NCI-H345 (cell line): Measurements from ENCODE around the gene CARS1.
A peak's percentile ranks its signal among the peaks of the same experiment; 100 is the strongest.

Experiments
- DNase-seq: peaks from one replicate; lab custom pipeline; 2025; lab: John Stamatoyannopoulos, UW

The CARS1 gene

DNA sequence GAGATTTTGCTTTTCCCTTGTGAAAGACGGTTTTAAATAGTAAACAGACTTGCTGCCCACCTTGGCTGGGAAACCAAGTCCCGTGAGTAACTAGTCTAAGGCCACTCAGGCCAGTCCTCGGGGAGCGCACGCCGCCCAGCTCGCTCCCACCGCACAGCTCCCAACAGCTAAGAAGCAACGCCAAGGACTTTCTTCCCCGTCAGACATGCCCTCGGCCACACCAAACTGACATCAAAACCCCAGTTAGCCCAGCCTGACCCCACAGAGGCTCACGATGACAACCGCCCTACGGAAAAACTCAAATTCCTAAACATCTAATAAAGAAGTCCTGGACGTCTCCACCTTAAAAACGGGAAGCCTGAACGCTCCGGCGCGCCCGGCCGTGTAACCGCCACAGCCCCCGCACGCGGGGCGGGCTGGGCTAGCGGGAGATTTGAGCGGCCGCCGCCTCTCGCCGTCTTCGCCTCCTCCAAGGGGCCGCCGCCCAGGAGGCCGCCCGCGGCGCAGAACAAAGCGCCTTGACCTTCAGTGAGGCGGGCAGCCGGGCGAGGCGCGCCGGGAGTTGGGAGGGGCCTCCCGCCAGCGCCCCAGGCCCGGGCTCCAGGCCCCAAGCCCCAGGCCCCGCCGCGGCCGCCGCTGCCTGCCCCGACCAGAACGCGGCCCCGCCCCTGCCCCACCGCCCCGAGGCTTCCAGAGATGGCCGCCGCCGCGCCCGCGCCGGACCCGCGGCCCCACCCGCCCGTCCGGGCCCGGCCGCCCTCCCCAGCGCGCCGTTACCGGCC is 65.6 kb downstream of the CARS1 start:
- no peak for DNase-seq

DNA sequence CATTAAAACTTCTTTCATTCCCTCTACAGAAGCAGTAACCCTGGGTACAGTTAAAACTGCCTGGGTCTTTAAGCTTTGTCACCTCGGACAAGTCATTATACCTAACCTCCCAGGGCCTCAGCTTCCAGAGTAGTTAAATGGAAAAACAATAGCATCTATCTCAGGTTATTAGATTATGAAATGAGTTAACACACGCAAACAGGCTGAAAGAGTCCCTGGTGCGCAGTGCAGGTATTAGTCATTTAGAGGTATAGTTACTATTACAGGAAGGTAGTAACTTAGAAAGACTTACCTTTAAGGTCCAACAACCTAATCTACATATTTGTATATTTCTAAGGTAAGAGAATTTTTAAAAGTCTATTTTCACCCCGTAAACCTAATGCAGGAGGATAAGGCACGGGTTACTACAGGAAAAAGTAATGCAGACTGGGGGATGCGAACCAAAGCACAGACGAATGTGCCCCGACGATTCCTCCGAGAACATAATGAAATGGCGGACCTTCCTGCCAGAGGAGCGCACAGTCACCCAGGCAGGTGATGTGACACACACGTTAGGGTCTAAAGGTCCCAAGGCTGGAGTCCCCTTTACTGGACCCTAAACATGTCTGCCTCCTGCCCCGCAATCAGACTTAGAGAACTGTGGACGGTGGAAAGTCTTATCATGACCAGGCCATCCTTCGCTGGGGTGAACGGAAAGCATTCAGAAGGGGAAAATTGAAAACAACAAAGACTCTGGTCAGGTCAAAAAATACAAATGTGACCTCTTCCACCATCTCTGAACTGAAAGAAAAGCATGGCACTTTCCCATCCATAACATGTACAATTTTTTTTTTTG is 66.4 kb downstream of the CARS1 start:
- no peak for DNase-seq

DNA sequence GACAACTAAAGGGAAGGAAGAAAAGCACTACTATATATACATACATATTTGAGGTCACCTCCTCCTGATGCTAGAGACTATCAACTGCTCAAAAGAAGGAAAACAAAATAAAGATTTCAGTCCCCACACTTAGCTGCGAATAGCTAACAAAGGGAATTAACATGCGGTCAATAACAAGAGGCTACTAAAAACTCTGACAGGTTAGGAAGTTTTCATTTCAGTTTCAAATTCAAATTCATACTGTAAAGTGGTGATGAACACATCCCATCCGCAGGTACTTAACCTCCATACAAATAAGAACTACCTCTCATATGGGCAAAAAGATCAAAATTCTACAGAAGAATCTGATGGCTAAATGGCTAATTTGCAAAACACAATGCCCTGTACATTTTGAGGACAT is 67.7 kb downstream of the CARS1 start:
- no peak for DNase-seq

DNA sequence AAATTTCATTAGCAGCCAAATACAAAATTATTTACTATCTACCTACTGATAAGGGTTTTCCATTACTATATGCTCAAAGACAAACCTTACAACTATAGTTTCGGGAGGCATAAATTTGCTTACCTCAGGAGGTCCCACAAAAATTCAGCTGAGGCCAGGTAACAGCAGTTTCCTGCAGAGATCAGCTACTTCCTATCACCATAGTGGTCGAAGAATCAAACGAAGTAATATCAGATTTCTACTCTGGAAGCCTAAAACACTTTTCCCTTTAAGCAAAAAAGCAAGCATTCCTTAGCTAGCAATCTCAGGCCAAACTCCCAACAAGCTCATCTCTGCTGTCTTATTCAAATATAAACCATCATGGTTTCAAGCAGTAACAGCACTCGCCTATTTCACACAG is 68.2 kb downstream of the CARS1 start:
- DNase-seq, result no peak

DNA sequence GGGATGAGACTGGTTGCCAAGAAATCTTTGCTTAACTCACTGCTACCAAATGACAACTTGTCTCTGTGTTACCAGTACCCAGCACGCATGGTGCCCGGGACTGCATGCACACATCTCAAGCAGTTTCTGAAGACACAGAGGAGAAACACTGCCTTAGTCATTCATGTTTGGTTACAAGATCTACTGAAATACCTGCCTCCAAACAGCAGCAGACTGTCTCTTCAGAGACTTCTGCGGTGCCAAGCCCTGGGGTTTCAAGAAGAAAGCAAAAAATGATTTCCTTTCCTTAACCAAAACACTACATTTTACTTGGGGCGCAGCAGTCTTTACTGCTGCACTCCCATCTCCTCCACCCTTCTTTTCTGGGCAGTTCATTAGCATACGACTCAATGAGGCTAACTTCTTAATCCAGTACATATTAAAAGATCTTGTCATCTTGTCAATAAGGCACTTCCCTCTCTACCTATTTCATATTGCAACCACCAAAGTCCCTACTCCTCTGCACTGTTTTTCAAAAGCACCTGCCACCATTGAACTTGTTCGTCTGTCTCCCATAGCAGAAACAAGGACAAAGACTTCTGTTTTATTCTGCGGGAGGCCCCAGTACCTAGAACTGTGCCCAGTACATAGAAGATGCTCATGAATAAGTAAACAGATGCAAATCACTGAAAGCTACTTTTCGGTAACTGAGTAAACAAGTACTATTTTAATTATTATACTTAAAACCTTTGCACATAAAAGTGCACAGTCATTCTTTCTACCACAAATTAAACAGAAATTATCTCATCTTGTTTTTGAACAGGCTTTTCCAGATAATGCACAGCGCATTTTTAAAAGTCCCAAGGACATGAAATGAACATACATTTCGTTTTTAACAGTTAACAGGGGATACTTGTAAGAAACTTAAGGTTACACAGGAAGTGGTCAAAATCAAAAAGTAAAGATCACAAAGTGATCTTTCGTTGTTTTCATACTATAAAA is 69.1 kb downstream of the CARS1 start:
- no peak for DNase-seq

DNA sequence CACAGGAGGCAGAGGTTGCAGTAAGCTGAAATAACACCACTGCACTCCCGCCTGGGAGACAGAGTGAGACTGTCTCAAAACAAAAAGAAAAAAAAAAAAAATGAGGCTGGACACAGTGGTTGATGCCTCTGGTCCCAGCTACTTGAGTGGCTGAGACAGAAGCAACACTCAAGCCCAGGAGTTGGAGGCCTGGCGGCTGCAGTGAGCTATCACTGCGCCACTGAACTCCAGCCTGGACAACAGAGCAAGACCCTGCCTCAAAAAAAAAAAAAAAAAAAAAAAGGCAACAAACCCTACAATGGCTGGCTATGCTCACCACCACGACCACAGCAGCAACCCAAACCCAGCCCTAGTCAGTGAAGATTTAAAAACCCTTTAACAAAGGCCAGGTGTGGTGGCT is 73.3 kb downstream of the CARS1 start:
- DNase-seq, result no peak

DNA sequence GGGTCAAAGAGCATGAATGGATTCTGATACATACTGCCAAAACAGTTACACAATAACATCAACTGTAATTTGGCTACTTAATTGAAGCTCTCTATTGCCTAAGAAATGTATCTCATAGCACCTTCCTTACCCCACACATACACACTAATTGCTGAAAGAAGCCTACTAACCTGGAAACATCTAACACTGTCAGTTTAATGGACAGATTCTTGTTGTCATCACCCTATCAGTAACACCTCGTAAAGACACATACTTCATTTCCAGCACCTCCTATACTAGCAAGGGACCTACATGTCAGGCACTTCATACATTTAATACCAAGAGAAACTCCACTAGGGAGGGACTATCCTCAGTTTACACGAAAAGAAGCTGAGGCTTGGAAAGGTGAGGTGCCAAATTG is 75.0 kb downstream of the CARS1 start:
- DNase-seq, result no peak

DNA sequence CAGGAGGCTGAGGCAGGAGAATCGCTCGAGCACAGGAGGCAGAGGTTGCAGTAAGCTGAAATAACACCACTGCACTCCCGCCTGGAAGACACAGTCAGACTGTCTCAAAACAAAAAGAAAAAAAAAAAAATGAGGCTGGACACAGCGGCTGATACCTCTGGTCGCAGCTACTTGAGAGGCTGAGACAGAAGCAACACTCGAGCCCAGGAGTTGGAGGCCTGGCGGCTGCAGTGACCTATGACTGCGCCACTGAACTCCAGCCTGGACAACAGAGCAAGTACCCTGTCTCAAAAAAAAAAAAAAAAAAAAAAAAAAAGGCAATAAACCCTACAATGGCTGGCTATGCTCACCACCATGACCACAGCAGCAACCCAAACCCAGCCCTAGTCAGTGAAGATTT is 76.1 kb downstream of the CARS1 start:
- no peak for DNase-seq

DNA sequence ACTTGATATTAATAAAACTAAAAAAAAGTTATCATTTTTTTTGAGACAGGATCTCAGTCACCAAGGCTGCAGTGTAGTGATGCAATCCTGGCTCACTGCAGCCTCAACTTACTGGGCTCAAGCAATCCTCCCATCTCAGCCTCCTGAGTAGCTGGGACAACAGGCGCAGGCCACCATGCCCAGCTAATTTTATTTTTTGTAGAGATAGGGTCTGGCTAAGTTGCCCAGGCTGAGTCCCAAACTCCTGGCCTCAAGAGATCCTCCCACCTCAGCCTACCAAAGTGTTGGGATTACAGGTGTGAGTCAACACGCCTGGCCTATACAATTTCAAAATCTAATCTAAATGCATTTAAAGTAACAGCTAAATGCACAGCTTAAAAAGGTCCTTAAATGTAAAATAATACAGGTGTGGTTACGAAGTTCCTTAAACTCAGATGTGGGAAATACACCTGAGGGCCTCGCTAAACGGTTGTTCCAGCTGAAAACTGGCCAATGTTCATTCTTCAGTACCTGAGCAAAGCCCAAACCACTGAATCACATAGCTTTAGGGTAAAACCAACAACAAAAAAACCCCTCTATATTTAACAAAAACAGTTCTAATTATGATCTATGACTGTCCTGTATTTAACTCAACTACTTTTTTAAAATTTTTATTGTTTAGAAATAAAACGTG is 76.9 kb downstream of the CARS1 start:
- DNase-seq, result no peak

DNA sequence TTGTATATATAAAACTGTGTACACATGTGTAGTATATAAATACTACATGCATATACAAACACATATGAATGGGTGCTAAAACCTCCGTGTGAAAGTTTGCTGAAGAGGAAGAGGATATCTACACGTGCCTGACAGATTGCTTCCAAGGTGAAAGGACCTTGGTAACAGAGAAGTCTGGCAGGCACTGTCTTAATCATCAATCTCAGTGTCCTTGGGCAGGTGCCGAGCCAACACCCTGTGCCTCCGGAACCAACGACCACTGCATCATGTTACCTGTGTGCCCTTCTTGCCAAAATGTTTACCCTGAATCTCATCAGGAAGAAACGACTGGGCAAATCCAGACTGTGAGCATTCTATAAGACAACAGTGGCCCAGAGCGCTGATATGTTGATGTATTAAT is 80.1 kb downstream of the CARS1 start:
- no peak for DNase-seq

DNA sequence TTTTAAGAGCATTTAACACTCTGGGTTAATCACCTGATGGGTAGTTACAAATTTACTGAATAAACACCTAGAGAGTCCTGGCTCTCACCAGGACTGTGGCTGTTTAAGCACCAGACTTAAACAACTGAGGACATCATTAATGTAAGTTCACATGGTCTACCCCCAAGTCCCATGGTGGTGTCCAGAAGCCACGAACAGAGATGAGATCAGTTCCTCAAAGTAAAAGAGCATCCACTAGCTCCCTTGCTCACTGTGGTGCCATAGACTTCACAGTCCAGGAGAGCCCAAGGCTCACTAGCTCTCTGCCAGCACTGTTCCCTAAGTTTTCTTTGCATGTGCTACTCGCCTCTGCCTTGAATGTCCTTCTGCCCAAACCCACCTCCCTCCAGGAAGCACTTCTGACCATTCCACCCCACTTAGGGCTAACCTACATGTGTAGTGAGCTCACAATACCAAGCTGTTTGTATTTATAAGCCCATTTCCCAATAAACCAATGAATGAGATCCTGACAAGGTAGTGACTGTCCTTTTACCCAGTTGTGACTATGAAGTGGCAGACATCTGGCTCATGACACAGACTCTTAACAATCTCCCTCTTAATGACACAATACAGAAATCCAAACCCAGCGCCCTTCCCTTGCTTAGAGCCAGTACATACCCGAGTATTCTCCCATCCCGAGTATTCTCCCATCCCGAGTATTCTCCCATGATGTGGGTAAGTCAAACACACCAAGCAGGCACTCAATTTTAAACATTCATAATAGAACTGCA is 80.7 kb downstream of the CARS1 start:
- DNase-seq, result no peak

DNA sequence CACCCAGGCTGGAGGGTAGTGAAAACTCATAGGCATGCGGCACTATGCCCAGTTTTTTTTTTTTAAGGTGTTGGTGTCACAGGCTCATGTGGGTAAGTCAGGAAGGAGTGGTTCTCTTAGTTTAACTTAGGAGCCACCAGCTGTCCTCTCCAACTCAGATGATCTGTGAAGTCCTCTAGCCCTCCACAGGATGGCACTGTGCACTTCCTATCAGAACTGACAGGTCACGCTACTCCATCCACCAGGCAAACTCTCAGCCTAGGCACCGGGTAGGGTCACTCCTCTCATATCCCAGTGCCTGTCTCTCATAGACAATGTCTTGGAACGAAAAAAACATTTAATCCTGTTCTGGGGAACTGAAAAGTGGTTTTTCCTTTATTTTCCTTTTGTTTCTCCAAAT is 81.6 kb downstream of the CARS1 start:
- DNase-seq, result peak; percentile 36

DNA sequence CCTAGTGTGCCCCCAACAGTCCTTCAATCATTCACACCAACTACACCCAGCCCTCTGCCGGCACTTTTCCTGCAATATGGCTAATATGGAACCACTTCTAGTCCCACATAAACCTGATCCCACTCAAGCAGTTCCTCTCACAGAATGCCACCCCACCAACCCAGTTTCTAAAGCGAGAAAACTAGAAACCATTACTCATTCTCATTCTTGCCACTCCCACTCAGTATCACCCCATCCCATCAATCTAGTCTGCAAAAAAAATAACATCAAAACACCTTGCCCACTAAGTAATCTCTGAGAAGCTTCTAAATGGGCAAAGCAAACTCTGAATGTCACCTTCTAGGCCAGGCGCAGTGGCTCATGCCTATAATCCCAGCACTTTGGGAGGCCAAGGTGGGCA is 83.0 kb downstream of the CARS1 start:
- DNase-seq, result no peak

DNA sequence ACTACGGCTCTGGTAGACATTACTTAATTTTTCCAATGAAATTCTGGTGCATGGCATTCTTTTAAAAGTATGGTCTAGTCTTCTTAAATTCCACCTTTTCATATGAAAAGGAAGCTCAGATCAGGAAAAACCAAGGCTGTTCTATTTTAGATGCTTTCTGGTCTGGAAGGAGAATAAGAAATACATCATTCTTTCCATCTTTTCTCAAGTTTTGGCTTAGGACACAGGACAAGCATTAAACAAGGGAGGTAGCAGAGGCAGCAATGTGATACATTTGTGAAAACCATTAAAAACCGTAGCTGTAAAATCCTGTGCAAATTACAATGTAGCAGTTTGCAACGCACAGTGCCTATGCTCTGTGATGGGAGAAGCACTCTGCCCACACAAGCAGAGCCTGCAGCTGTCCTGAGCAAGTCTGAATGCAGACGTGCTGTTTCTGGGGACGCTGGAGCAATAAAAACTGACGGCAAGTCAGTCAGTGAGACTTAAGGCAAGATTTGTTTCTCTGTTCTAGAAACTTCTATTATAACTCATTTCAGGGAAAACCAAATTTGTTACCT is 88.8 kb downstream of the CARS1 start:
- no peak for DNase-seq

DNA sequence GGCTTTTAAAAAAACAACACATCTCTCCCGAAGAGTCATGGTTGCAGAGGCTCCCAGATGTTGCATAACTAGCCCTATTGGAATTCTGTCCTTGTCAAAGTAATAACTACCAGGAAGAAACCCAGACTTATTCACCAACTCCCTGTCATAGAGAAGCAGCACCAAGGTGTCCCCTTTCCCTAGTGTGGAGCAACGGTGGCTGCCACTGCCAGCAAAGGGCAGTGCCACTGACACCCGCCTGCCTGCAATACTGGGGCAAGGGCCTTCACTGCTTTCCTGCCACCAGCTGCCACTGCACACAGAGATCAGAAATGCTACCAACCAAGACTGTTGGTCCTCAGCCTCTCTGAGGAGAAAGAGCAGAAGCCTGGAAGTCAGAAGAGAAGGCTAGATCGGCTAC is 92.4 kb downstream of the CARS1 start:
- DNase-seq, result no peak

DNA sequence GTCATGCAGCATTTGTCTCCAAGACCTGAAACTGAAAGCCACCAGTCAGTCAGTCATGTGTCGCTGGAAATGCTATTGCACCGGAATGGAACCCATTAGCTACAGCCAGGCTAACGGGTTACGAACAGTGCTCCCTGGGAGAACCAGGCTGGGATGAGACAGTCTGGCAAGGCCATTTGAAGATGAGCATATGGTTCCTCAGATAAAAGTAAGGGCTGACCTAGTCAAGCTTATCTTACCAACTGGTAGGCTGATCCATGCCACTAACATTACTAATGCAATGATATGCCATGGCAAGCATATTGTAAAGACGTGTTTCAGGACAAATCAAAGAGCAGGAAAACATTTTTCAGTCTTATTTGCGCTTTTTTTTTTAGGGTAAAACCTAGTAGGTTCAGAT is 93.5 kb downstream of the CARS1 start:
- no peak for DNase-seq

DNA sequence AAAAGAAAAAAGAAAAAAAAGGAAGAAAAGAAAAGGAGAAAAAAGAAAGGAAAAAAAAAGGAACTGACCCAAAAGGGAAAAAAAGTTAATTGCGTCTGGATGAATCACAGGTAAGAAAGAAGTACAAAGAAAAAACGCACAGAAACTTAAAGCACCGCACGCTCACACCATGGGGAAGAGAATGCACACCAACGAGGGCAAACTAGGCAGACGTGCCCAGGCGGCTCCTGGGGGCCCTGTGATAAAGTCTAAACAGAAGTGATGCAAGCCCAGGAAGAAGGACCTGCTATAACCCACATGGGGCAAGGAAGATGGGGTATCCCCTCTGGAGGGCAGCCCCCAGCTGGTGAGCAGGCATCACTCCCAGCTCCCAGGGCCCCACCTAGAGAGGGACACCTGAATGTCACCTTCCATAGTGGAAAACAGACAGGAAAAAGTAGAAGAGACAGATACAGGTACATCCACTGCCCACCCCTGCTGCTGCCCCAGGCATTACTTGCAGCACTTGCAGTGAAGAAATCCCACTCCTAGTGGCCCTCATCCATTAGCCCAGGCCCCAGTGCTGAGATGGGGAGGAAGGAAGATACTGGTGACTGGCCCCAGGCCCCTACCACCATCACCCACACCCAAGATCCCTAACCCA is 94.0 kb downstream of the CARS1 start:
- DNase-seq, result no peak

DNA sequence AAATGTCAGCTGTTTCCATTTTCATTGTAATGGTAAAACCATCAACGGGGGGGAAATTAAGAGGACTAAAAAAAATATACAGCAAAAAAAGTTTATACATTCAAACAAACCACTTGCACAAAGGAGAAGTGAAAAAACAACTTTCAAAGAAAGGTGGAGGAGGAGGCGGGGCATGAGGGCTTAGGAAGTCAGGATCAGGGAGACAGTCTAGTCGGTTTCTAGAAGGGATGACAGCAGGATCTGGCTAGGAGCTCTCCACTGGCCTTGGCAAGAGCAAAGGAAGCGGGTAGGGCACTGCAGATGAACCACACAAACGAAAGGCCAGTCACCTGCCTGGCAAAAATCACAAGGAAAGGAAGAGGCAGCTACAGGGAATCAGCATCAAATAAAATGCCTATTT is 96.1 kb downstream of the CARS1 start:
- DNase-seq, result no peak

DNA sequence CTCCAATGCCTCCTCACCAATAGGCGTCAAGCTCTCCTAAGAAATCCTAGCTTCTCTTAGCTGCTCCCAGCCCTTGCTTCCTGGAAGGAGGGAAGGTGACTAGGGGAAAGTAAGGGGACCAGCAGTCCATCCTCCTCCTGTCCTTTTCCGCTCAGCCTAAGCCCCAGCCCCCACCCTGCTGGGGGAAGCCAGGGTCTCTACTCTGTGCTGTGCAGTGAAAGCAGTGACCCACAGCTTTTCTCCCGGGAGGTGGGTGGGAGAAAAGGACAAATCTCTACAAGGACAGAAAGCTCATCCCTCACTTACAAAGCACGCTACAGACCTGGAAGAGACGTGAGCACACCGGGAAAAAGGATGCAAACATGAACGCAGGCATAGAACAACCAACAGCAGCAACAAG is 97.1 kb downstream of the CARS1 start:
- no peak for DNase-seq

DNA sequence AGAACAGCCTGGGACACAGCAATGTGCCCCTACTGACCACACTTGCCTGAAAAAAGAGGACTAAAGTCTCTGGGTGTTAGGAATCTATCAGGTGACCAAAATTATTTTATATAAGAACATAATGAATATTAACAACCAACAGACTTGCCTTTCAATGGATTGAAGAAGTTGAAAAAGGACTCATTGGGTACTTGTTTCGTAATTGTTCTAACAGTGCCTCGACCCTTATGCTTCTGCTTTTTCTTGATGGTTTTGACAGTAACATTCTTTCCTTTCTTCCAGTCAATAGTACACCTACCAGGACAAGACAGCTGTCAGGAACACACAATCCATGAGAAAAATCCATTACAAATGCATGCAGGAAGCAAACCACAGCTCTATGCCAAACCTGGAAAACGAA is 99.0 kb downstream of the CARS1 start:
- no peak for DNase-seq
